ENCODE results near the gene DPYD. TPM values are rescaled to one million over a fixed set of nuclear protein-coding genes. Genes with fewer than 3 reads are reported as not detected.

The DPYD gene
- total and polyA plus RNA-seq, 9 donors: 17.2 to 45.9 (median 38.7) TPM

DNA sequence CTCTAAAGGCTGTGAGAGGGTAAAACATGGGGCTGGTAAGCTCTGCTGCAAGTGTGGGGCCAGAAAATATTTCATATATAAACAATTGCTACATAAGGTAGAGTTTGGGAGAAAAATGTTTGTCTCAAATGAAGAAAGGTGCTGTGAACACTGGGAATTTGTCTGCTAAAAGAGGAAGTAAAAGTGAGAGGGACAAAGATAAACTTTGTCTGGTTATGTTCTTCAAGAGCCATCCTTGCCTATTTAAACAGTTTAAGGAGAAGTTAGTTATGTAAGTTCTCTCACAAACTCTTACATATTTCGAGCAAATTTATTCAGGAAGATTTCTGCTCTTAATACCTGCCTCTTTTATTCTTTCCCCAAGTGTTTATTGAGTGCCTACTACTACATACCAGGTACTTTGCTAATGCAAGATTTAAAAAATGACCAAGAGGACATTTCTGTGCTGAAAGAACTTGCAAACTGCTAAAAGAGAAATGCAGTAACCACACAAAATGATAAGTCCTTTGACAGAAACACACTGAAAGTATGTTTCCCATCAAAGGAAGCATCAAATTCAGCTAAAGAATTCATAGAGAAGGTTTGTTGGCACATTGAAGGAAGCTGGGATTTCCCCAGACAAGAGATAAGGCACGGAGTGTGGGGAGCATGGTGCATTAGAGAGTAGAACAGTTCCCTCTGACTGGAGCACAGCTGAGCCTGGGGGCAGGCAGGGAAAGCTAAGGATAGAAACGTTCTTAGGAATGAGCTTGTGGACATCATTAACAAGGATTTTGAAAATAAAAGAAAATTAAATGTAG, 650.1 kb downstream of the DPYD start:
- DNase-seq: no peak
- whole genome bisulfite sequencing, 3 donors: 27 to 38% (median 31%) methylated on average over 3 of the region's 3 CpGs
- Histone ChIP-seq H3K27ac (no peak overlapping the region), H3K4me1 (ENCODE audit: insufficient read depth) (no peaks in the 10 kb centered on the region), H3K4me3 (no peak overlapping the region), H3K27me3 (no peaks in the 10 kb centered on the region), H3K36me3 (no peaks in the 10 kb centered on the region), H3K9me3 (no peaks in the 10 kb centered on the region)
- intact Hi-C loops (cut with DNase I): no loop called here
- no peak for TF ChIP-seq EP300 (IDR thresholded peaks at IDR 0.05)
- TF ChIP-seq POLR2A (IDR thresholded peaks at IDR 0.05): no peak
- TF ChIP-seq CTCF (IDR thresholded peaks at IDR 0.05): no peak

DNA sequence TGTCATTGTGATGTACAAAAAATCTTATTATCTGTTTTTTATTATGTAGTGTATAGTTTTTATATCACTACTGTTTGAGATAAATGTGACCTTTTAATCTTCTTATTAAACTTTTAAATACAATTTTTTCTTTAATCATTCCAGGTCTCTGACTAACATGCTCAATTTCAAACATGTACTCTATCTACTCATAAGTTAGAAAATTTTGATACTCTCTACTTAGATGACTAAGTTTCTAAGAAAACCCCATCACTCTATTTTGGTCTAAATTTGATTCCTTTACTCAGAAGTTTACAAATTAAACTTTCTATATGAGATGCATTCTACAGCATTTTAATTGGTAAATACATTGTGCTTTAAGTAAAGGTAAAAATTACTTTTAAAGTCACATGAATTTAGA, 655.2 kb downstream of the DPYD start:
- Histone ChIP-seq H3K9me3 (no peaks in the 10 kb centered on the region), H3K4me1 (ENCODE audit: insufficient read depth) (no peaks in the 10 kb centered on the region), H3K4me3 (no peak overlapping the region), H3K27ac (no peak overlapping the region), H3K27me3 (no peaks in the 10 kb centered on the region), H3K36me3 (no peaks in the 10 kb centered on the region)
- no peak for DNase-seq
- TF ChIP-seq EP300 (IDR thresholded peaks at IDR 0.05): no peak
- TF ChIP-seq CTCF (IDR thresholded peaks at IDR 0.05): no peak
- no peak for TF ChIP-seq POLR2A (IDR thresholded peaks at IDR 0.05)
- intact Hi-C loops (cut with DNase I): no loop called here

DNA sequence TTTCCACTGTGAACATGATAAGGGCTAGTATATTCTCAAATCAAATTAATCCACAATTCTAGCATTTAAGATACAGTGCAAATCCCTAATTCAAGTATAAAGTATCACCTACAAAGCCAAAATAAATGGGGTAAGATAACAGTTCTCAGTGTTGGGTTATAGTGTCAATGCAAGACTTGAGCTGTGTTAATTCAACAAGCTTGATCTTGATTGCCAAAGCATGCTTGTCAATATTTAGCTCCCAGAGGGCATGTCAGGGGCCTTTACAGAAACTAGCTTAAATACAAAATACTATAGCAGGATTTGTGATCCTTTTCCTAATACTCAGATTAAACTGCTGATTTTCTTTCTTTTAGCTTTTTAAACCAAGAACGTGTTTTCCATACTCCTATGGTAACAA, 658.0 kb downstream of the DPYD start:
- Histone ChIP-seq H3K9me3 (no peaks in the 10 kb centered on the region), H3K27me3 (no peaks in the 10 kb centered on the region), H3K4me1 (ENCODE audit: insufficient read depth) (no peaks in the 10 kb centered on the region), H3K4me3 (no peak overlapping the region), H3K27ac (no peak overlapping the region), H3K36me3 (no peaks in the 10 kb centered on the region)
- intact Hi-C loops (cut with DNase I): no loop called here
- 72 to 78% (median 78%) methylated on average over 1 of the region's 1 CpG for WGBS, 3 donors
- TF ChIP-seq CTCF (IDR thresholded peaks at IDR 0.05) (no peak), POLR2A (IDR thresholded peaks at IDR 0.05) (no peak), EP300 (IDR thresholded peaks at IDR 0.05) (no peak)
- no peak for DNase-seq

DNA sequence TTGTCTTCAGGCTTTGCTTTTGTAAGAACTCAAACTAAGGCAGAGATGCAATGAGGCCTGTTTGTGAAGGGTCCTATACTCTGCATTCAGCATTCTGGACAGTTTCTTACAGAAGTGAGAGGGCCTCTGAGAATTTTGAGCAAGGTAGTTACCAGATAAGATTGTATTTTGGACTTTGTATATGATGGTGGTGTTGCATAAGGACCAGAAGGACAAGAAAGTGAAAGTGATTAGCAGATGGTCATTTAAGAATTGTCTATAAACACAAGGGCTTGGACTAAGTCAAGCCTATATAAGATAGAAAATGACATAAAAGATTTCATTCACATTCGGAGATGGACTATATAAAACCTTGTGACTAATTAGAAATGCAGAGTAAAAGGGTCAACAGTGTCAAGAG, 662.2 kb downstream of the DPYD start:
- TF ChIP-seq CTCF (IDR thresholded peaks at IDR 0.05) (no peak), POLR2A (IDR thresholded peaks at IDR 0.05) (no peak), EP300 (IDR thresholded peaks at IDR 0.05) (no peak)

More for the DNA sequence above, 662.2 kb downstream of the DPYD start:
- DNase-seq: no peak
- H3K4me3 ChIP-seq: no peak overlapping the region
- WGBS, 3 donors: 93 to 95% (median 93%) methylated on average over 1 of the region's 1 CpG
- intact Hi-C loops (cut with DNase I): no loop called here
- H3K4me1 ChIP-seq (ENCODE audit: insufficient read depth): no peaks in the 10 kb centered on the region
- H3K27me3 ChIP-seq: no peaks in the 10 kb centered on the region
- H3K9me3 ChIP-seq: no peaks in the 10 kb centered on the region
- H3K27ac ChIP-seq: no peak overlapping the region
- H3K36me3 ChIP-seq: no peaks in the 10 kb centered on the region

Data from ovary (tissue), 9 donors.